H1 (cell line): ENCODE data around the gene CSRNP3. TPM values are rescaled to one million over a fixed set of nuclear protein-coding genes. Genes with fewer than 3 reads are reported as not detected.

Experiments
- BCL11A ChIP-seq, 2 experiments: IDR thresholded peaks; one replicate each; pipeline ENCODE4 v1.6.1; 2011; ENCODE audit warnings: low read depth in 2 of 2, low read length in 2 of 2, mild to moderate bottlenecking in 2 of 2
- FOSL1 ChIP-seq: IDR thresholded peaks from 2 replicates; pipeline ENCODE4 v1.6.1; 2011; ENCODE audit warnings: mild to moderate bottlenecking, low read depth, low read length, moderate library complexity; ENCODE audit not compliant: insufficient read depth
- POU5F1 ChIP-seq: IDR thresholded peaks from 2 replicates; pipeline ENCODE4 v1.6.1; 2011; ENCODE audit warnings: low read depth, mild to moderate bottlenecking, low read length, moderate library complexity
- SAP30 ChIP-seq: fragments of 300-600 bp; sonication (generic); IDR thresholded peaks from 2 replicates; pipeline ENCODE4 v1.7.1; 2012; ENCODE audit warnings: low read length, moderate library complexity, mild to moderate bottlenecking, inconsistent platforms; ENCODE audit not compliant: insufficient read depth, insufficient replicate concordance
- SIN3A ChIP-seq, 2 experiments: IDR thresholded peaks in 1 of 2; conservative IDR thresholded peaks in 1 of 2; 2 replicates each; pipeline ENCODE4 v1.6.1; 2011 to 2012; ENCODE audit warnings: low read length in 2 of 2, improper control_type of control experiment in 1 of 2, low read depth in 1 of 2, mild to moderate bottlenecking in 1 of 2
- YY1 ChIP-seq: IDR thresholded peaks from 2 replicates; pipeline ENCODE4 v1.6.1; 2011; ENCODE audit warnings: low read depth, mild to moderate bottlenecking, low read length
- polyA plus RNA-seq, 7 experiments: library from polyadenylated mRNA; depleted of rRNA in 3 of 7; stranded (reverse) in 5 of 7; unstranded in 2 of 7; fragments of >200 nt in 5 of 7; fragments of 200-250 nt in 2 of 7; gene quantifications; 1 replicate in 5 of 7; 2 replicates in 1 of 7; 4 replicates in 1 of 7; pipeline versions ENCODE4 v1.2.1 to v1.2.3, GENCODE V29; 2011 to 2013; ENCODE audit warnings: missing spikeins in 2 of 7, mixed read lengths in 2 of 7
- total RNA-seq: library from RNA; stranded (reverse); fragmentation: NEBNext Ultra II Directional; extraction: Animal tissue kit (Norgen Biotek cat#: 25700); gene quantifications from 2 replicates; pipeline ENCODE4 v1.2.1, GENCODE V29; 2021

The CSRNP3 gene
- total and polyA plus RNA-seq, 2 of the 8 experiments (the other 6 are each of a cell fraction or from before 2014, with no cell fraction given), result 1.3 to 6.5 TPM

DNA sequence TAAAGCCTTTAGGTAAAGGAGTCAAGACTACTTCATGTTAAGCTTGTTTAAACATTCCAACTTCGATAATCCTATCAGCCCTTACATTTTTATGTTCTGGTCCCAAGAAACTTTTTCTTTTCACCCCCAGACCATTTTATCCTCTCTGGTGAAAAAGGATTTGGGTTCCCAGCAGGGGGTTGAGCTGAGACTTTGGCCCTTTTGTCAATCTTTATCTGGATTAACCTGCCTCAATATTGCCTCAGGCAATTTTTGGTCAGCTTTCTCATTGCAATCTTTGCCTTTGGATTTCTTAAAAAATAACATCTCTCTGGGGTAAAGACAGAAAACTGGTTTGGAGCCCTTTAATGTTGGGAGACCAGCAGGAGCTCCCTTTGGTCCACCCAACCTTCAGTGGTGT, 33.9 kb upstream of the CSRNP3 start (continued):
- TF ChIP-seq YY1 (no peak), BCL11A (IDR thresholded peaks at IDR 0.05; ENCODE audit: low read depth in 2 of 2, low read length in 2 of 2) (no peak), SAP30 (no peak), SIN3A (conservative IDR thresholded peaks at IDR 0.05 in 1 of 2, IDR thresholded peaks at IDR 0.05 in 1 of 2; ENCODE audit: low read depth in 1 of 2, low read length in 2 of 2) (no peak), FOSL1 (no peak), POU5F1 (no peak)
